ENCODE results near the gene TINAG. TPM values are rescaled to one million over a fixed set of nuclear protein-coding genes. Genes with fewer than 3 reads are reported as not detected.

TINAG gene
- total and polyA plus RNA-seq, 8 donors, result not detected

DNA sequence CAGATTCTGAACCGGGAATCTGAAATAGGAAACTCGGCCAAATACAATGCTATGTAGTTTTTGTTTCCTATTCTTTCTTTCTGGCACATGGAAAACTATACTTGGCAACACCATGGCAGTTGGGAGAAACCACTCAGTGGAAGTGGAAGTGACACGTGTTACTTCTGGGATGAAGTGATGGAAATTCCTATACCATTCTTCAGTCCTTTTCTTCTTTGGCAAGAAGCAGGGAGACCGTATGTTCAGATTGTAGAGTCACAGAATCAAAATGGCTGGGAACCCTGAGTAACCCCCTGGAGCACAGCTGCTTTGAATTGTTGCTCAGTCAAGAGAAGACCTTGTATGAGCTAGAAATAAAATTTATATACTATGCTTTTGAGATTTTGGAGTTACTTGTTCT is 18.8 kb upstream of the TINAG start:
- no peaks in the 10 kb centered on the region for H3K4me1 ChIP-seq
- no peak for DNase-seq
- WGBS, 2 donors, result 58 to 72% methylated on average over 4 of the region's 4 CpGs
- H3K36me3 ChIP-seq, result no peaks in the 10 kb centered on the region
- no peaks in the 10 kb centered on the region for H3K27me3 ChIP-seq
- no peak for FAIRE-seq
- intact Hi-C loops (cut with DNase I), result no loop called here
- no peak overlapping the region for H3K27ac ChIP-seq
- no peak for TF ChIP-seq CTCF (IDR thresholded peaks at IDR 0.05)
- ATAC-seq, result no peak
- no peak overlapping the region for H3K4me3 ChIP-seq
- no peaks in the 10 kb centered on the region for H3K9me3 ChIP-seq

- no peak overlapping the region for H3K27ac ChIP-seq
- no peaks in the 10 kb centered on the region for H3K9me3 ChIP-seq
- no peaks in the 10 kb centered on the region for H3K4me1 ChIP-seq
- intact Hi-C loops (cut with DNase I), result no loop called here
- WGBS, 2 donors, result 37 to 43% methylated on average over 2 of the region's 2 CpGs
- no peak overlapping the region for H3K4me3 ChIP-seq
- FAIRE-seq (no peak), DNase-seq (no peak), ATAC-seq (no peak)
- H3K36me3 ChIP-seq, result no peaks in the 10 kb centered on the region
- H3K27me3 ChIP-seq, result no peaks in the 10 kb centered on the region
- no peak for TF ChIP-seq CTCF (IDR thresholded peaks at IDR 0.05)
These were observed 17.1 kb upstream of the TINAG start for GRCh38 chr6:54291146-54291545.

DNA sequence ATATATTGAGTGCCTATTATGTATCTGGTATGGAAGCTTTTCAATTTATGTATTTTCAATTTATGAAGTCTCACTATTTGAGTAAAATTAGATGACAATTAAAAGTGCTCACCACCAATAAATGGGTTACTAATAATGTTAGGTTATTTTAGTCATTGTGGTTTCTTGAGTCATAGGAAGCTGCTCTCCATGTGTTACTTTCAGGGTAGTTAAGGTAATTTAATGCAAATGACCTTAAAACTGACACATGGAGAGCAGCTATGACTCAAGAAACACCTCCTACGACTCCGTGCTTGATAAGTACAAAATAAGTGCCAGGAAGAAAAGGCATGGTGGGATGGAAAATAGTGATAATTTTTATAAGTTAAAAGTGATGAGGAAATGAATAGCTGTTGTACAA is 16.5 kb upstream of the TINAG start:
- H3K27ac ChIP-seq, result no peak overlapping the region
- no peaks in the 10 kb centered on the region for H3K4me1 ChIP-seq
- no peaks in the 10 kb centered on the region for H3K36me3 ChIP-seq
- intact Hi-C loops (cut with DNase I), result no loop called here
- H3K27me3 ChIP-seq, result no peaks in the 10 kb centered on the region
- H3K9me3 ChIP-seq, result no peaks in the 10 kb centered on the region
- DNase-seq (no peak), FAIRE-seq (no peak), ATAC-seq (no peak)
- no peak overlapping the region for H3K4me3 ChIP-seq
- 50 to 61% methylated on average over 2 of the region's 2 CpGs for WGBS, 2 donors
- no peak for TF ChIP-seq CTCF (IDR thresholded peaks at IDR 0.05)

GRCh38 chr6:54294965-54295532 is 13.2 kb upstream of the TINAG start:
- no peak for TF ChIP-seq CTCF (IDR thresholded peaks at IDR 0.05)
- WGBS, 2 donors, result 76 to 85% methylated on average over 8 of the region's 8 CpGs
- H3K4me1 ChIP-seq, result no peaks in the 10 kb centered on the region
- no peak overlapping the region for H3K4me3 ChIP-seq
- no peaks in the 10 kb centered on the region for H3K27me3 ChIP-seq
- no peak for ATAC-seq
- H3K9me3 ChIP-seq, result no peaks in the 10 kb centered on the region
- H3K36me3 ChIP-seq, result no peaks in the 10 kb centered on the region
- intact Hi-C loops (cut with DNase I), result no loop called here
- no peak for FAIRE-seq
- DNase-seq, result peak in 1 of 6 donors; percentile 39
- H3K27ac ChIP-seq, result no peak overlapping the region

GRCh38 chr6:54299542-54300269 is 8.5 kb upstream of the TINAG start:
- Histone ChIP-seq H3K9me3 (no peaks in the 10 kb centered on the region), H3K36me3 (no peaks in the 10 kb centered on the region), H3K4me1 (no peaks in the 10 kb centered on the region), H3K4me3 (no peak overlapping the region), H3K27ac (no peak overlapping the region), H3K27me3 (no peaks in the 10 kb centered on the region)
- WGBS, 2 donors, result 45 to 64% methylated on average over 2 of the region's 2 CpGs
- FAIRE-seq (no peak), DNase-seq (no peak), ATAC-seq (no peak)
- TF ChIP-seq CTCF (IDR thresholded peaks at IDR 0.05), result no peak
- intact Hi-C loops (cut with DNase I), result no loop called here

All from pancreas (tissue), 10 donors.